Measurements from ENCODE around the gene RHEBL1. TPM values are rescaled to one million over a fixed set of nuclear protein-coding genes. Genes with fewer than 3 reads are reported as not detected.

RHEBL1 gene
- total RNA-seq, 1 experiment from 2014 or later: 5.5 TPM

GRCh38 chr12:49040364-49040855, 29.4 kb downstream of the RHEBL1 start:
- Histone ChIP-seq H3K27me3 (ENCODE audit: control insufficient read depth, insufficient read depth, low read length) (no peaks in the 10 kb centered on the region), H3K4me3 (ENCODE audit: insufficient read depth, low read depth, low read length) (no peak overlapping the region), H3K36me3 (replicated peaks; ENCODE audit: control insufficient read depth, insufficient read depth, low read length) (peaks cover 70% of the 10 kb centered on the region)
- no peak for DNase-seq

GRCh38 chr12:49039421-49040363, 30.1 kb downstream of the RHEBL1 start:
- H3K36me3 ChIP-seq (replicated peaks; ENCODE audit: control insufficient read depth, insufficient read depth, low read length): peaks cover 72% of the 10 kb centered on the region

GRCh38 chr12:49038291-49038955, 31.4 kb downstream of the RHEBL1 start:
- peaks cover 74% of the 10 kb centered on the region for H3K36me3 ChIP-seq (replicated peaks; ENCODE audit: control insufficient read depth, insufficient read depth, low read length)

More at GRCh38 chr12:49039421-49040363, 30.1 kb downstream of the RHEBL1 start:
- Histone ChIP-seq H3K4me3 (ENCODE audit: insufficient read depth, low read depth, low read length) (no peak overlapping the region), H3K27me3 (ENCODE audit: control insufficient read depth, insufficient read depth, low read length) (no peaks in the 10 kb centered on the region)
- DNase-seq: peak; percentile 62

DNA sequence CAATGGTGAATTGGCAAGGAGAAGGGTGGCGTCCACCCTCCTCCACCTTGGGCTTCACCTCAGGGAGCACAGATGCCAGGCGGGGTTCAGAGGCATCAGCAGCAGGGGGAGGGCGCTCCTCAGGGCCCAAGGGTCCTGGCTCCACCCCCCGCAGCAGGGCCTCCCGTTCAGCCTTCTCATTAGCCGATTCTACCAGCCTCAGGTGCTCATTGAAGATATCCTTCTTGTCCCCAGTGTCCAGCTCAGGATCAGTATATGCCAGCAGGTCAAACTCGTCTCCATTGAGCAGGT, 31.9 kb downstream of the RHEBL1 start:
- Histone ChIP-seq H3K27me3 (ENCODE audit: control insufficient read depth, insufficient read depth, low read length) (no peaks in the 10 kb centered on the region), H3K36me3 (replicated peaks; ENCODE audit: control insufficient read depth, insufficient read depth, low read length) (peaks cover 73% of the 10 kb centered on the region), H3K4me3 (ENCODE audit: insufficient read depth, low read depth, low read length) (no peak overlapping the region)
- DNase-seq: no peak

More at GRCh38 chr12:49038291-49038955, 31.4 kb downstream of the RHEBL1 start:
- no peak for DNase-seq
- no peaks in the 10 kb centered on the region for H3K27me3 ChIP-seq (ENCODE audit: control insufficient read depth, insufficient read depth, low read length)
- H3K4me3 ChIP-seq (ENCODE audit: insufficient read depth, low read depth, low read length): no peak overlapping the region

- no peak for DNase-seq
- Histone ChIP-seq H3K36me3 (replicated peaks; ENCODE audit: control insufficient read depth, insufficient read depth, low read length) (peaks cover 73% of the 10 kb centered on the region), H3K27me3 (ENCODE audit: control insufficient read depth, insufficient read depth, low read length) (no peaks in the 10 kb centered on the region), H3K4me3 (ENCODE audit: insufficient read depth, low read depth, low read length) (no peak overlapping the region)
Measured at GRCh38 chr12:49037111-49037946, 32.5 kb downstream of the RHEBL1 start.

- no peaks in the 10 kb centered on the region for H3K27me3 ChIP-seq (ENCODE audit: control insufficient read depth, insufficient read depth, low read length)
- peaks cover 74% of the 10 kb centered on the region for H3K36me3 ChIP-seq (replicated peaks; ENCODE audit: control insufficient read depth, insufficient read depth, low read length)
- no peak overlapping the region for H3K4me3 ChIP-seq (ENCODE audit: insufficient read depth, low read depth, low read length)
- no peak for DNase-seq
Measured at GRCh38 chr12:49036029-49036428, 33.8 kb downstream of the RHEBL1 start.

GRCh38 chr12:49034286-49034622, 35.5 kb downstream of the RHEBL1 start:
- Histone ChIP-seq H3K4me3 (ENCODE audit: insufficient read depth, low read depth, low read length) (no peak overlapping the region), H3K27me3 (ENCODE audit: control insufficient read depth, insufficient read depth, low read length) (no peaks in the 10 kb centered on the region), H3K36me3 (replicated peaks; ENCODE audit: control insufficient read depth, insufficient read depth, low read length) (peaks cover 73% of the 10 kb centered on the region)
- DNase-seq: no peak

GRCh38 chr12:49033611-49034285, 36.0 kb downstream of the RHEBL1 start:
- Histone ChIP-seq H3K4me3 (ENCODE audit: insufficient read depth, low read depth, low read length) (no peak overlapping the region), H3K27me3 (ENCODE audit: control insufficient read depth, insufficient read depth, low read length) (no peaks in the 10 kb centered on the region), H3K36me3 (replicated peaks; ENCODE audit: control insufficient read depth, insufficient read depth, low read length) (peaks cover 72% of the 10 kb centered on the region)
- no peak for DNase-seq

GRCh38 chr12:49032679-49033447, 36.9 kb downstream of the RHEBL1 start:
- H3K27me3 ChIP-seq (ENCODE audit: control insufficient read depth, insufficient read depth, low read length): no peaks in the 10 kb centered on the region
- H3K4me3 ChIP-seq (ENCODE audit: insufficient read depth, low read depth, low read length): no peak overlapping the region
- H3K36me3 ChIP-seq (replicated peaks; ENCODE audit: control insufficient read depth, insufficient read depth, low read length): peaks cover 75% of the 10 kb centered on the region
- DNase-seq: no peak

- no peak overlapping the region for H3K4me3 ChIP-seq (ENCODE audit: insufficient read depth, low read depth, low read length)
- H3K27me3 ChIP-seq (ENCODE audit: control insufficient read depth, insufficient read depth, low read length): no peaks in the 10 kb centered on the region
- peaks cover 72% of the 10 kb centered on the region for H3K36me3 ChIP-seq (replicated peaks; ENCODE audit: control insufficient read depth, insufficient read depth, low read length)
- DNase-seq: no peak
Measured at GRCh38 chr12:49032276-49032675, 37.5 kb downstream of the RHEBL1 start.

DNA sequence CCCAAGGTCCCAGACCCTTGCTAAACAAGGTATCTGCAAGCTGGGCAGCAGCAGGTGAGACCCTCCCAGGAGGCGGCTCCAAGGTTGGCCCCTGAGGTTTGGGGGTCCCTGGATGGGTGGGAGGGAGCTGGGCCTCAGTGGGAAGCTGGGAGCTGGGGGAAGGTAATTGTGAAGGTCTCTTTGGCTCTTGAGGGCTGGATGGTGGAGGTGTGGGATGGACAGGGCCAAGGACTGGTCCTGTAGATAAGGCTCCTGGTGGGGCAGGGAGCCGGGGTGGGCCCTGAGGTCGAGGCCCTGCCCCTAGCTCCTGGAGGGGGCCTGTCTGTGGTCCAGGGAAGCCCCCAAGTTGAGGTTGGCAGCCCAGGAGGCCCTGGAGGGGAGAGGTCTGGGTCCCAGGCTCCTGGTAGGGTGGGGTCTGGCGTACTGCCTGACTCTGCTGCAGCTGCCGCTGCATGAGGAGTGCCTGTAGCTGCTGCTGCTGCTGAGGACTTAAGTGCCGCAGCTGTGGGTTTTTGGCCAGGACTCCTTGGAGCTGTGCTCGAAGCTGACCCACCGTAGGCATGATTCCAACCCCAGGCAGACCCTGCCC, 38.1 kb downstream of the RHEBL1 start:
- Histone ChIP-seq H3K36me3 (replicated peaks; ENCODE audit: control insufficient read depth, insufficient read depth, low read length) (peaks cover 68% of the 10 kb centered on the region), H3K4me3 (ENCODE audit: insufficient read depth, low read depth, low read length) (no peak overlapping the region), H3K27me3 (ENCODE audit: control insufficient read depth, insufficient read depth, low read length) (no peaks in the 10 kb centered on the region)
- no peak for DNase-seq

DNA sequence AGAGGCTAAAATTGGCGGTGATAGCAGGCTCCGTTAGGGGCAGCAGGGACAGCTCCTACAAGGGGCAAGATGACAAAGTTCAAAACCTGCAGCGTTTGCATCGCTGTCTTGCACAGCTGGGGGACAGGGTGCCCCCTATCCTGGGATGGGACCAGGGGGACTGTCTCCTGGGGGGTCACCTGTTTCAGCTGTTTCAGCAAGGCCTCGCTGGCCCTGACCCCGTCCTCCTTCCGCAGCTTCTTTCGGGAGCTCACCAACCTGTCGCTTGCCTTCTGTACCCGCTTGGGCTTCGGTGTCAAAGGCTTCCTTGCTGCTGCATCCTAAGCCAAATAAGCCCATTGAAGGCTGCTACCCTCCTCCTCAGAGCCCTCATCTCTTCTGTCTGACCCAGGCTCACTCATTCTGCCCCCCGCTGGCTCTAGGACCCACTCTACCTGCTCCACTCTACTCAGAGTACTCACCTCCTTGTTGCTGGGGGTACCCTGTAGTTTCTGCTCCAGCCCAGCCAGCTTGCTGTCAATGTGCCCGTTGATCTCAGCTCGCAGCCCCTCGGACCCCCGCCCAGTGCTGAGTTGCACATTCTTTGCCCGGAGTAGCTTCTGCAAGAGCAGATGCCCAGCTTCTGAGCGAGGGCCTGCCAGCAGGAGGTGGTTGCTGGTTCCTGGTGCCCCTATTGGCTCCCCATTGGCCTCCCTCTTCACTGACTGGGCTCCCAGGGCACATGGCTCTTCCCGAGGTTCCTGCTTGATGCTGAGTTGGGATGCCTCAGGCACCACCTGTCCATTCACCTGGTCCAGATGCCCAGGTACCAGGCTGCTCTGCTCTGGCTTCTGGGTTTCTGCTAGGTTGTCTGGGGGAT, 38.8 kb downstream of the RHEBL1 start:
- DNase-seq: peak; percentile 49
- H3K4me3 ChIP-seq (ENCODE audit: insufficient read depth, low read depth, low read length): no peak overlapping the region
- H3K36me3 ChIP-seq (replicated peaks; ENCODE audit: control insufficient read depth, insufficient read depth, low read length): peaks cover 72% of the 10 kb centered on the region
- H3K27me3 ChIP-seq (ENCODE audit: control insufficient read depth, insufficient read depth, low read length): no peaks in the 10 kb centered on the region
